ENCODE measurements around the gene EPS8.
"Not testable (repeated sequence)": the region's sequence is repeated elsewhere in the genome, so short reads cannot be mapped to it uniquely, and the experiment has no call there.

Gene EPS8

GRCh38 chr12:15770021-15770420 is 19.2 kb downstream of the EPS8 start:
- no peak overlapping the region for H3K27ac ChIP-seq
- no peak for TF ChIP-seq CTCF (conservative IDR thresholded peaks at IDR 0.05)

- H3K27ac ChIP-seq: no peak overlapping the region
- TF ChIP-seq CTCF (conservative IDR thresholded peaks at IDR 0.05): no peak
Measured at GRCh38 chr12:15769586-15769985, 19.6 kb downstream of the EPS8 start.

GRCh38 chr12:15767301-15767700 is 21.9 kb downstream of the EPS8 start:
- no peak for TF ChIP-seq CTCF (conservative IDR thresholded peaks at IDR 0.05)
- H3K27ac ChIP-seq: no peak overlapping the region

GRCh38 chr12:15763328-15763727 is 25.9 kb downstream of the EPS8 start:
- no peak for TF ChIP-seq CTCF (conservative IDR thresholded peaks at IDR 0.05)
- H3K27ac ChIP-seq: no peak overlapping the region

- H3K27ac ChIP-seq: not testable (repeated sequence)
Measured at GRCh38 chr12:15762162-15762561, 27.0 kb downstream of the EPS8 start.

- H3K27ac ChIP-seq: no peak overlapping the region
- no peak for TF ChIP-seq CTCF (conservative IDR thresholded peaks at IDR 0.05)
Measured at GRCh38 chr12:15757553-15758255, 31.5 kb downstream of the EPS8 start.

- no peak overlapping the region for H3K27ac ChIP-seq
- no peak for TF ChIP-seq CTCF (conservative IDR thresholded peaks at IDR 0.05)
Measured at GRCh38 chr12:15756822-15757221, 32.4 kb downstream of the EPS8 start.

- no peak for TF ChIP-seq CTCF (conservative IDR thresholded peaks at IDR 0.05)
- H3K27ac ChIP-seq: no peak overlapping the region
Measured at GRCh38 chr12:15754233-15754632, 35.0 kb downstream of the EPS8 start.
